Right lobe of liver (tissue), 6 donors: ENCODE measurements around the gene APBB2. TPM values are rescaled to one million over a fixed set of nuclear protein-coding genes. Genes with fewer than 3 reads are reported as not detected.

Experiments
- ATAC-seq, 4 donors: fragments of 200-7000 bp; cut with Tn5 transposase; one replicate each; pipeline ENCODE4 v1.9.1; 2020; ENCODE audit warnings: mild to moderate bottlenecking in 4 of 4, moderate library complexity in 4 of 4
- DNase-seq, 3 donors: peaks; one replicate each; pipeline ENCODE4 v3.0.0-alpha.2; 2020
- H3K27ac ChIP-seq, 3 donors: fragments of 200-600 bp; one replicate each; pipeline ENCODE4 v1.8.0; 2022
- H3K27me3 ChIP-seq, 2 donors: fragments of 200-600 bp; one replicate each; pipeline ENCODE4 v1.8.0; 2022
- H3K36me3 ChIP-seq, 4 donors: fragments of 200-600 bp; sonication (generic) in 1 of 4; one replicate each; pipeline versions ENCODE4 v1.5.1 to v1.8.0; 2017 to 2022; ENCODE audit warnings: control low read depth in 1 of 4
- H3K4me1 ChIP-seq, 4 donors: fragments of 200-600 bp; sonication (generic) in 1 of 4; one replicate each; pipeline versions ENCODE4 v1.5.1 to v1.8.0; 2017 to 2022; ENCODE audit warnings: control low read depth in 1 of 4
- H3K4me3 ChIP-seq, 3 donors: fragments of 200-600 bp; one replicate each; pipeline ENCODE4 v1.8.0; 2022
- H3K9me3 ChIP-seq, 4 donors: fragments of 200-600 bp; sonication (generic) in 1 of 4; one replicate each; pipeline versions ENCODE4 v1.5.1 to v1.8.0; 2017 to 2022; ENCODE audit warnings: control low read depth in 1 of 4
- POLR2A ChIP-seq: fragments of 450-650 bp; IDR thresholded peaks from one replicate; pipeline ENCODE4 v1.6.1; 2017; ENCODE audit warnings: antibody characterized with exemption, mild to moderate bottlenecking
- WGBS: methylation state at CpG from one replicate; pipeline ENCODE4 v1.1.6; 2018; ENCODE audit warnings: low coverage, low lambda C conversion rate; ENCODE audit not compliant: insufficient coverage; ENCODE audit errors: missing lambda C conversion rate; 5-methylcytosine and 5-hydroxymethylcytosine counted together
- intact Hi-C, 2 donors: fragments of 100-400 bp; cut with DNase I; formaldehyde crosslinking; loops; one replicate each; pipeline versions ENCODE4 v1.11.2 to v1.14.1; 2022
- total RNA-seq, 6 experiments: library from RNA; depleted of rRNA in 2 of 6; stranded (reverse); fragments of >200 nt in 2 of 6; fragmentation: NEBNext Ultra II Directional in 3 of 6; extraction: Animal tissue kit (Norgen Biotek cat#: 25700) in 3 of 6; gene quantifications; one replicate each; pipeline versions ENCODE4 v1.1.0 to v1.2.4, GENCODE V29; 2016 to 2023
- TF ChIP-seq, protein P1 (sequence below), 4 donors: fragments of 200-600 bp in 3 of 4; fragments of 450-650 bp in 1 of 4; IDR thresholded peaks; one replicate each; pipeline versions ENCODE4 v1.5.1 to v1.8.0; 2016 to 2022; ENCODE audit warnings: antibody characterized with exemption in 4 of 4, mild to moderate bottlenecking in 2 of 4
- donor health status: DM: no; HTN: yes; CAD: no.
- donor health status: DM: no; HTN: no; CAD: no.
- donor health status: DM: no; HTN: no; CAD: no.
- donor health status: DM: no; HTN: yes; CAD: no.
- donor health status: DM: no; HTN: yes; CAD: no.

The APBB2 gene
- total RNA-seq, 6 experiments from 2014 or later = 14.1 to 27.9 (median 25.1) TPM

GRCh38 chr4:41044165-41044564 is 170.2 kb downstream of the APBB2 start:
- Histone ChIP-seq H3K27me3 (no peaks in the 10 kb centered on the region), H3K4me1 (no peaks in the 10 kb centered on the region), H3K9me3 (no peaks in the 10 kb centered on the region), H3K4me3 (no peak overlapping the region), H3K27ac (no peak overlapping the region), H3K36me3 (no peaks in the 10 kb centered on the region)
- intact Hi-C loops = no loop called here
- ATAC-seq (no peak), DNase-seq (no peak)
- TF ChIP-seq, protein P1, sequence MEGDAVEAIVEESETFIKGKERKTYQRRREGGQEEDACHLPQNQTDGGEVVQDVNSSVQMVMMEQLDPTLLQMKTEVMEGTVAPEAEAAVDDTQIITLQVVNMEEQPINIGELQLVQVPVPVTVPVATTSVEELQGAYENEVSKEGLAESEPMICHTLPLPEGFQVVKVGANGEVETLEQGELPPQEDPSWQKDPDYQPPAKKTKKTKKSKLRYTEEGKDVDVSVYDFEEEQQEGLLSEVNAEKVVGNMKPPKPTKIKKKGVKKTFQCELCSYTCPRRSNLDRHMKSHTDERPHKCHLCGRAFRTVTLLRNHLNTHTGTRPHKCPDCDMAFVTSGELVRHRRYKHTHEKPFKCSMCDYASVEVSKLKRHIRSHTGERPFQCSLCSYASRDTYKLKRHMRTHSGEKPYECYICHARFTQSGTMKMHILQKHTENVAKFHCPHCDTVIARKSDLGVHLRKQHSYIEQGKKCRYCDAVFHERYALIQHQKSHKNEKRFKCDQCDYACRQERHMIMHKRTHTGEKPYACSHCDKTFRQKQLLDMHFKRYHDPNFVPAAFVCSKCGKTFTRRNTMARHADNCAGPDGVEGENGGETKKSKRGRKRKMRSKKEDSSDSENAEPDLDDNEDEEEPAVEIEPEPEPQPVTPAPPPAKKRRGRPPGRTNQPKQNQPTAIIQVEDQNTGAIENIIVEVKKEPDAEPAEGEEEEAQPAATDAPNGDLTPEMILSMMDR (IDR thresholded peaks at IDR 0.05) = no peak
- TF ChIP-seq POLR2A = no peak

DNA sequence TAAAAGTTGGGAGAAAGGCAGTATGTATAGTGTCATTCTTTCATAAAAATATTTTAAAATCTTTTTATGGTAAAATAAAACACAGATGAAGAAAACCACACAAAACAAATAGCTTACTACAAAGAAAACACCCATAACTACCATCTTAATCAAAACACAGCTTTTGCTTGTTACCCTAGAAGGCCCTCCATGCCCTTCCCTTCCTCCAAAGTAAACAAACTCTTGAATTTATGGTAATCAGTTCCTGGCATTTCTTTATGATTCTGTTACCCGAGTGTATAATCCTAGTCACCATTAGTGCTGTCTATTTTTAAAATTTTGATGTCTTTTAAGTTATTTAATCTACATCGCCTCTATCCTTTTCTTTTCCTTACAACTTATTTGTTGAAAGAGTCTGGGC is 170.9 kb downstream of the APBB2 start:
- Histone ChIP-seq H3K9me3 (no peaks in the 10 kb centered on the region), H3K36me3 (no peaks in the 10 kb centered on the region), H3K27ac (no peak overlapping the region), H3K27me3 (no peaks in the 10 kb centered on the region), H3K4me1 (no peaks in the 10 kb centered on the region), H3K4me3 (no peak overlapping the region)
- intact Hi-C loops = no loop called here
- WGBS = 75% methylated on average over 2 of the region's 2 CpGs
- ATAC-seq (no peak), DNase-seq (no peak)
- no peak for TF ChIP-seq POLR2A
- TF ChIP-seq, protein P1 (IDR thresholded peaks at IDR 0.05) = no peak

- DNase-seq (no peak), ATAC-seq (no peak)
- Histone ChIP-seq H3K4me3 (no peak overlapping the region), H3K27ac (no peak overlapping the region), H3K27me3 (no peaks in the 10 kb centered on the region), H3K9me3 (no peaks in the 10 kb centered on the region), H3K36me3 (no peaks in the 10 kb centered on the region), H3K4me1 (no peaks in the 10 kb centered on the region)
- WGBS = 50% methylated on average over 1 of the region's 1 CpG
- intact Hi-C loops = no loop called here
- TF ChIP-seq POLR2A = no peak
- TF ChIP-seq, protein P1 (IDR thresholded peaks at IDR 0.05) = no peak
These were observed 172.8 kb downstream of the APBB2 start for GRCh38 chr4:41041551-41041950.

GRCh38 chr4:41039317-41039716 is 175.0 kb downstream of the APBB2 start:
- H3K4me3 ChIP-seq = no peak overlapping the region
- no peaks in the 10 kb centered on the region for H3K27me3 ChIP-seq
- H3K9me3 ChIP-seq = no peaks in the 10 kb centered on the region
- TF ChIP-seq, protein P1 (IDR thresholded peaks at IDR 0.05) = no peak
- no peak for TF ChIP-seq POLR2A
- DNase-seq (no peak), ATAC-seq (no peak)
- intact Hi-C loops = no loop called here
- 96% methylated on average over 3 of the region's 3 CpGs for WGBS
- H3K36me3 ChIP-seq = no peaks in the 10 kb centered on the region
- H3K27ac ChIP-seq = no peak overlapping the region
- H3K4me1 ChIP-seq = no peaks in the 10 kb centered on the region

GRCh38 chr4:41038304-41038703 is 176.0 kb downstream of the APBB2 start:
- H3K9me3 ChIP-seq = no peaks in the 10 kb centered on the region
- no peaks in the 10 kb centered on the region for H3K36me3 ChIP-seq
- H3K4me1 ChIP-seq = no peaks in the 10 kb centered on the region
- DNase-seq (no peak), ATAC-seq (no peak)
- no peaks in the 10 kb centered on the region for H3K27me3 ChIP-seq
- TF ChIP-seq, protein P1 (IDR thresholded peaks at IDR 0.05) = no peak
- no peak for TF ChIP-seq POLR2A
- H3K4me3 ChIP-seq = no peak overlapping the region
- intact Hi-C loops = no loop called here
- H3K27ac ChIP-seq = no peak overlapping the region
- WGBS = 97% methylated on average over 2 of the region's 2 CpGs
